B cell (primary cell): ENCODE measurements around the gene DENND2C. TPM values are rescaled to one million over a fixed set of nuclear protein-coding genes. Genes with fewer than 3 reads are reported as not detected.

ENCODE experiments used
- ATAC-seq: fragments of 200-7000 bp; cut with Tn5 transposase; one replicate; pipeline ENCODE4 v1.10.0; 2021; ENCODE audit warnings: low read depth, mild to moderate bottlenecking, moderate number of reproducible peaks, moderate library complexity
- CTCF ChIA-PET: fragments of 350-600 bp; sonication (Branson Sonifier 250); formaldehyde crosslinking; loops from one replicate; lab custom pipeline; 2021; ENCODE audit warnings: antibody characterized with exemption, inconsistent platforms; lab: Charles Lee
- POLR2A ChIA-PET: fragments of 350-600 bp; sonication (Branson Sonifier 250); formaldehyde crosslinking; loops from one replicate; lab custom pipeline; 2021; ENCODE audit warnings: antibody characterized with exemption; lab: Charles Lee
- DNase-seq: peaks from one replicate; pipeline ENCODE4 v3.0.0; 2013
- H2AFZ ChIP-seq: 2 replicates; pipeline ENCODE4 v1.6.1; 2012; ENCODE audit warnings: mild to moderate bottlenecking, low read depth, low read length; ENCODE audit not compliant: insufficient read depth, poor library complexity, severe bottlenecking
- H3K27ac ChIP-seq, 2 donors: 1 replicate in 1 of 2; 2 replicates in 1 of 2; pipeline ENCODE4 v1.5.1; 2012 to 2013; ENCODE audit warnings: low read length in 2 of 2, mild to moderate bottlenecking in 2 of 2, moderate library complexity in 1 of 2
- H3K27me3 ChIP-seq, 4 experiments: fragments of 200-600 bp in 1 of 4; sonication (generic) in 1 of 4; replicated peaks in 1 of 4; 1 replicate in 2 of 4; 2 replicates in 2 of 4; pipeline versions ENCODE4 v1.6.1 to v1.7.0; 2013 to 2016; ENCODE audit warnings: low read length in 3 of 4, mild to moderate bottlenecking in 2 of 4, mixed read lengths in 1 of 4, moderate library complexity in 1 of 4; ENCODE audit not compliant: insufficient read depth in 4 of 4, control insufficient read depth in 3 of 4; ENCODE audit errors: control extremely low read depth in 1 of 4
- H3K36me3 ChIP-seq, 2 experiments: replicated peaks in 1 of 2; 1 replicate in 1 of 2; 2 replicates in 1 of 2; pipeline versions ENCODE4 v1.6.1 to v1.7.1; 2013; ENCODE audit warnings: low read length in 1 of 2; ENCODE audit not compliant: insufficient read depth in 2 of 2, control insufficient read depth in 1 of 2; ENCODE audit errors: control extremely low read depth in 1 of 2, extremely low read depth in 1 of 2
- H3K4me1 ChIP-seq, 2 donors: fragments of 200-600 bp in 1 of 2; sonication (generic) in 1 of 2; 1 replicate in 1 of 2; 2 replicates in 1 of 2; pipeline versions ENCODE4 v1.5.1 to v1.6.1; 2013 to 2017; ENCODE audit warnings: low read length in 2 of 2; ENCODE audit not compliant: control insufficient read depth in 2 of 2, insufficient read depth in 2 of 2
- H3K4me2 ChIP-seq: replicated peaks from 2 replicates; pipeline ENCODE3; 2012; ENCODE audit warnings: mild to moderate bottlenecking, low read depth, low read length; ENCODE audit not compliant: poor library complexity, severe bottlenecking
- H3K4me3 ChIP-seq, 5 experiments: fragments of 200-600 bp in 1 of 5; sonication (generic) in 1 of 5; 1 replicate in 3 of 5; 2 replicates in 2 of 5; pipeline versions ENCODE4 v1.5.1 to v1.7.0; 2011 to 2016; ENCODE audit warnings: low read length in 4 of 5, mild to moderate bottlenecking in 4 of 5, low read depth in 2 of 5, control low read depth in 1 of 5, moderate library complexity in 1 of 5; ENCODE audit not compliant: insufficient read depth in 1 of 5; ENCODE audit errors: control extremely low read depth in 1 of 5, extremely low read depth in 1 of 5
- H3K79me2 ChIP-seq: fragments of 200-600 bp; sonication (generic); one replicate; pipeline ENCODE4 v1.6.0; 2016; ENCODE audit warnings: low read length; ENCODE audit not compliant: control insufficient read depth, insufficient read depth
- H3K9ac ChIP-seq: fragments of 200-600 bp; sonication (generic); 2 replicates; pipeline ENCODE4 v1.6.1; 2017; ENCODE audit warnings: mild to moderate bottlenecking, low read length, moderate library complexity
- H3K9me3 ChIP-seq, 3 donors: one replicate each; pipeline versions ENCODE4 v1.6.1 to v1.7.1; 2013; ENCODE audit warnings: low read length in 2 of 3; ENCODE audit not compliant: control insufficient read depth in 2 of 3, insufficient read depth in 1 of 3; ENCODE audit errors: control extremely low read depth in 1 of 3
- H4K20me1 ChIP-seq: 2 replicates; pipeline ENCODE4 v1.6.0; 2012; ENCODE audit warnings: mild to moderate bottlenecking, low read length; ENCODE audit not compliant: insufficient read depth, control insufficient read depth, poor library complexity, severe bottlenecking
- H3K27ac Mint-ChIP-seq: one replicate; pipeline ENCODE4 v1.8.0; 2021; ENCODE audit warnings: mixed read lengths
- H3K27me3 Mint-ChIP-seq: one replicate; pipeline ENCODE4 v1.8.0; 2021; ENCODE audit warnings: mixed read lengths
- H3K4me1 Mint-ChIP-seq: one replicate; pipeline ENCODE4 v1.8.0; 2021; ENCODE audit warnings: mixed read lengths
- H3K4me3 Mint-ChIP-seq: one replicate; pipeline ENCODE4 v1.8.0; 2021; ENCODE audit warnings: mixed read lengths
- H3K9me3 Mint-ChIP-seq: one replicate; pipeline ENCODE4 v1.8.0; 2022; ENCODE audit warnings: mixed read lengths; ENCODE audit not compliant: insufficient read depth
- CTCF ChIP-seq: fragments of 200-600 bp; IDR thresholded peaks from one replicate; pipeline ENCODE4 v1.8.0; 2022; ENCODE audit warnings: antibody characterized with exemption, mild to moderate bottlenecking
- EZH2 ChIP-seq: IDR thresholded peaks from 2 replicates; pipeline ENCODE4 v1.6.1; 2012; ENCODE audit warnings: borderline replicate concordance, low read depth, mild to moderate bottlenecking, moderate library complexity, low read length; ENCODE audit not compliant: insufficient read depth, poor library complexity, severe bottlenecking
- WGBS: methylation state at CpG from one replicate; pipeline ENCODE4 v1.1.5; 2013; ENCODE audit warnings: missing lambda C conversion rate; ENCODE audit not compliant: insufficient coverage; 5-methylcytosine and 5-hydroxymethylcytosine counted together
- intact Hi-C: fragments of 100-400 bp; cut with micrococcal nuclease; formaldehyde crosslinking; loops from one replicate; pipeline ENCODE4 v1.10.0; 2022
- polyA plus RNA-seq: library from polyadenylated mRNA; depleted of rRNA; stranded (reverse); fragments of >200 nt; gene quantifications from 2 replicates; pipeline ENCODE4 v1.2.3, GENCODE V29; 2012
- total RNA-seq, 2 donors: library from RNA; stranded (reverse); fragments of 120-200 nt in 1 of 2; gene quantifications; 1 replicate in 1 of 2; 2 replicates in 1 of 2; pipeline versions ENCODE4 v1.2.3 to v1.2.4, GENCODE V29; 2013 to 2022

Gene DENND2C
- total and polyA plus RNA-seq, 2 donors (not counting 1 experiment from before 2014, with no cell fraction given): 0.18 to 0.76 TPM

GRCh38 chr1:114710360-114710759 lies 40.5 kb upstream of the DENND2C start:
- Mint-ChIP-seq H3K9me3 (no peaks in the 10 kb centered on the region), H3K27ac (no peak overlapping the region), H3K27me3 (no peaks in the 10 kb centered on the region), H3K4me1 (peaks cover 12% of the 10 kb centered on the region), H3K4me3 (no peak overlapping the region)
- whole genome bisulfite sequencing: no CpG with 5 or more reads among the region's 3 CpGs
- Histone ChIP-seq H3K9me3 (no peaks in the 10 kb centered on the region), H3K36me3 (peaks cover 0 to 68% of the 10 kb centered on the region in 2 experiments), H3K27ac (no peak overlapping the region), H2AFZ (no peak overlapping the region), H3K4me1 (peaks cover under 1 to 3% of the 10 kb centered on the region in 2 donors), H3K79me2 (peaks cover 19% of the 10 kb centered on the region), H3K9ac (no peak overlapping the region), H3K27me3 (no peaks in the 10 kb centered on the region), H3K4me3 (no peak overlapping the region), H4K20me1 (peaks cover 7% of the 10 kb centered on the region), H3K4me2 (no peak overlapping the region)
- no peak for TF ChIP-seq EZH2
- no peak for TF ChIP-seq CTCF
- ATAC-seq (no peak), DNase-seq (no peak)
- intact Hi-C loops: loop anchor here (10.0 kb wide), 2 partner anchors 1756 to 1996 kb away; partner anchors contain the start of genes PPM1J and SLC16A1
- POLR2A ChIA-PET: no interaction called here
- CTCF ChIA-PET: interaction anchor here (0.6 kb wide), 1 partner anchor 38 kb away, joined by 3 read pairs; no protein-coding TSS in a partner anchor

GRCh38 chr1:114707604-114708003 lies 37.8 kb upstream of the DENND2C start:
- Histone ChIP-seq H3K27ac (no peak overlapping the region), H3K4me3 (no peak overlapping the region), H3K9me3 (no peaks in the 10 kb centered on the region), H3K4me1 (no peaks in the 10 kb centered on the region), H4K20me1 (peaks cover 7% of the 10 kb centered on the region), H2AFZ (no peak overlapping the region), H3K4me2 (no peak overlapping the region), H3K27me3 (no peaks in the 10 kb centered on the region), H3K79me2 (peaks cover 3% of the 10 kb centered on the region), H3K36me3 (peaks cover 0 to 50% of the 10 kb centered on the region in 2 experiments), H3K9ac (no peak overlapping the region)
- H3K27me3 Mint-ChIP-seq: no peaks in the 10 kb centered on the region
- no peaks in the 10 kb centered on the region for H3K9me3 Mint-ChIP-seq
- H3K4me1 Mint-ChIP-seq: peaks cover 3% of the 10 kb centered on the region
- intact Hi-C loops: no loop called here
- WGBS: 95% methylated on average over 2 of the region's 2 CpGs
- no peak for TF ChIP-seq CTCF
- H3K4me3 Mint-ChIP-seq: no peak overlapping the region
- ChIA-PET POLR2A (no interaction called here), CTCF (no interaction called here)
- no peak overlapping the region for H3K27ac Mint-ChIP-seq
- DNase-seq (no peak), ATAC-seq (no peak)
